SK-N-SH (cell line): ENCODE data around the gene ARHGEF28. TPM values are rescaled to one million over a fixed set of nuclear protein-coding genes. Genes with fewer than 3 reads are reported as not detected.

ENCODE experiments used
- CTCF ChIA-PET: fragments of 300-600, 350-600 bp; formaldehyde crosslinking; extraction: SDS; loops from one replicate; lab custom pipeline; 2021; lab: Yijun Ruan, JAX
- POLR2A ChIA-PET: fragments of 350-600 bp; sonication (Branson Sonifier 250); formaldehyde crosslinking; extraction: SDS; loops from one replicate; lab custom pipeline; 2020; ENCODE audit warnings: antibody characterized with exemption, inconsistent platforms; lab: Yijun Ruan, JAX
- DNase-seq: peaks from one replicate; pipeline ENCODE4 v3.0.0; 2012
- H2AFZ ChIP-seq: fragments of 200-600 bp; sonication (generic); 2 replicates; pipeline ENCODE4 v1.8.1; 2016; ENCODE audit warnings: antibody characterized with exemption, mild to moderate bottlenecking, low read depth
- H3F3A ChIP-seq: fragments of 200-600 bp; sonication (generic); replicated peaks from 2 replicates; pipeline ENCODE3; 2016; ENCODE audit warnings: antibody characterized with exemption, mild to moderate bottlenecking; ENCODE audit not compliant: insufficient read depth
- H3K27ac ChIP-seq, 2 experiments: fragments of 200-500 bp in 1 of 2; fragments of 200-600 bp in 1 of 2; sonication (Bioruptor generic) in 1 of 2; sonication (generic), shearing (Covaris generic) in 1 of 2; 2 replicates each; pipeline versions ENCODE4 v1.5.1 to v1.6.1; 2014 to 2016; ENCODE audit warnings: low read depth in 2 of 2, inconsistent platforms in 1 of 2, low read length in 1 of 2, mild to moderate bottlenecking in 1 of 2, mixed read lengths in 1 of 2
- H3K27me3 ChIP-seq: fragments of 200-600 bp; sonication (generic), shearing (Covaris generic); 2 replicates; pipeline ENCODE4 v1.6.1; 2016; ENCODE audit warnings: mixed run types; ENCODE audit not compliant: insufficient read depth
- H3K36me3 ChIP-seq, 2 experiments: fragments of 200-500 bp in 1 of 2; fragments of 200-600 bp in 1 of 2; sonication (Bioruptor generic) in 1 of 2; sonication (generic) in 1 of 2; replicated peaks in 1 of 2; 2 replicates each; pipeline versions ENCODE3 to v1.5.1; 2014 to 2016; ENCODE audit warnings: low read length in 1 of 2, mild to moderate bottlenecking in 1 of 2; ENCODE audit not compliant: insufficient read depth in 2 of 2, control insufficient read depth in 1 of 2
- H3K4me1 ChIP-seq, 2 experiments: fragments of 200-500 bp in 1 of 2; fragments of 200-600 bp in 1 of 2; sonication (Bioruptor generic) in 1 of 2; sonication (generic), shearing (Covaris generic) in 1 of 2; 2 replicates each; pipeline versions ENCODE4 v1.5.1 to v1.6.1; 2014 to 2016; ENCODE audit warnings: low read depth in 1 of 2, low read length in 1 of 2, mixed run types in 1 of 2; ENCODE audit not compliant: insufficient read depth in 2 of 2, control insufficient read depth in 1 of 2
- H3K4me2 ChIP-seq: fragments of 200-600 bp; sonication (generic), shearing (Covaris generic); 2 replicates; pipeline ENCODE4 v1.6.1; 2017; ENCODE audit warnings: mixed run types
- H3K4me3 ChIP-seq, 2 experiments: fragments of 200-500 bp in 1 of 2; fragments of 200-600 bp in 1 of 2; sonication (Bioruptor generic) in 1 of 2; sonication (generic), shearing (Covaris generic) in 1 of 2; 2 replicates each; pipeline versions ENCODE4 v1.5.1 to v1.8.1; 2014 to 2016; ENCODE audit warnings: low read depth in 2 of 2, inconsistent platforms in 1 of 2, low read length in 1 of 2, mild to moderate bottlenecking in 1 of 2, mixed read lengths in 1 of 2, moderate library complexity in 1 of 2
- H3K79me2 ChIP-seq: fragments of 200-600 bp; sonication (generic); 2 replicates; pipeline ENCODE4 v1.8.1; 2017; ENCODE audit warnings: mild to moderate bottlenecking; ENCODE audit not compliant: insufficient read depth
- H3K9ac ChIP-seq: fragments of 200-600 bp; sonication (generic); 2 replicates; pipeline ENCODE4 v1.6.1; 2017; ENCODE audit warnings: mixed run types
- H3K9me2 ChIP-seq: fragments of 200-600 bp; sonication (generic); 2 replicates; pipeline ENCODE4 v1.6.1; 2017; ENCODE audit warnings: mixed run types
- H3K9me3 ChIP-seq: fragments of 200-600 bp; sonication (generic); 2 replicates; pipeline ENCODE4 v1.6.1; 2017; ENCODE audit warnings: mixed run types, mild to moderate bottlenecking, moderate library complexity
- H4K20me1 ChIP-seq: fragments of 200-600 bp; sonication (generic); 2 replicates; pipeline ENCODE4 v1.6.1; 2017; ENCODE audit warnings: mild to moderate bottlenecking, mixed run types; ENCODE audit not compliant: insufficient read depth
- EP300 ChIP-seq, 2 experiments: IDR thresholded peaks; 2 replicates each; pipeline versions ENCODE4 v1.4.0 to v1.6.1; 2012; ENCODE audit warnings: borderline replicate concordance in 1 of 2, low read depth in 1 of 2, low read length in 1 of 2
- GABPA ChIP-seq: IDR thresholded peaks from 2 replicates; pipeline ENCODE4 v1.4.0; 2012; ENCODE audit warnings: low read depth, mild to moderate bottlenecking
- GATA2 ChIP-seq: sonication (generic); formaldehyde crosslinking; IDR thresholded peaks from 2 replicates; pipeline ENCODE4 v1.5.0; 2020; ENCODE audit warnings: mild to moderate bottlenecking, missing genetic modification reagents
- IRF3 ChIP-seq: fragments of 150-350 bp; IDR thresholded peaks from 2 replicates; pipeline ENCODE4 v1.6.1; 2016; ENCODE audit warnings: mild to moderate bottlenecking, low read depth, low read length
- MXI1 ChIP-seq: IDR thresholded peaks from 2 replicates; pipeline ENCODE4 v1.6.1; 2012; ENCODE audit warnings: mild to moderate bottlenecking, low read depth, low read length, improper control_type of control experiment
- YY1 ChIP-seq: IDR thresholded peaks from 2 replicates; pipeline ENCODE4 v1.4.0; 2012; ENCODE audit warnings: low read depth, mild to moderate bottlenecking
- ZBTB33 ChIP-seq: IDR thresholded peaks from 2 replicates; pipeline ENCODE4 v1.4.0; 2012; ENCODE audit warnings: low read depth, borderline replicate concordance
- WGBS: methylation state at CpG from one replicate; pipeline ENCODE4 v1.1.6; 2017; ENCODE audit warnings: low lambda C conversion rate; 5-methylcytosine and 5-hydroxymethylcytosine counted together
- polyA plus RNA-seq, 3 experiments: library from polyadenylated mRNA; depleted of rRNA; stranded (reverse); fragments of >200 nt; gene quantifications; 2 replicates each; pipeline ENCODE4 v1.2.3, GENCODE V29; 2012

ARHGEF28 gene
- polyA plus RNA-seq, 1 of the 3 experiments (the other 2 are of a cell fraction) = 4.2 TPM

GRCh38 chr5:73605223-73606087 is 20.5 kb upstream of the ARHGEF28 start (continued):
- no peak for TF ChIP-seq ZBTB33

GRCh38 chr5:73606206-73606753 is 19.7 kb upstream of the ARHGEF28 start:
- Histone ChIP-seq H2AFZ (no peak overlapping the region), H3K4me3 (no peak overlapping the region)

GRCh38 chr5:73607228-73607627 is 18.8 kb upstream of the ARHGEF28 start:
- Histone ChIP-seq H3K79me2 (no peaks in the 10 kb centered on the region), H4K20me1 (no peaks in the 10 kb centered on the region), H3K4me3 (no peak overlapping the region), H3K4me2 (no peak overlapping the region), H3K27me3 (no peaks in the 10 kb centered on the region), H2AFZ (no peak overlapping the region), H3K36me3 (no peaks in the 10 kb centered on the region), H3F3A (peaks cover 4% of the 10 kb centered on the region), H3K9me2 (no peaks in the 10 kb centered on the region), H3K4me1 (no peaks in the 10 kb centered on the region; a peak in 1 of 4 replicates), H3K9ac (no peak overlapping the region), H3K9me3 (no peaks in the 10 kb centered on the region), H3K27ac (no peak overlapping the region)
- CTCF ChIA-PET = no interaction called here
- no peak for DNase-seq
- POLR2A ChIA-PET = no interaction called here
- TF ChIP-seq EP300 (IDR thresholded peaks at IDR 0.05; ENCODE audit: borderline replicate concordance in 1 of 2, low read depth in 1 of 2, low read length in 1 of 2) (no peak), GABPA (no peak), MXI1 (no peak), YY1 (no peak), IRF3 (no peak), GATA2 (CRISPR knock-in tag) (no peak)

More at GRCh38 chr5:73606206-73606753, 19.7 kb upstream of the ARHGEF28 start:
- H3K79me2 ChIP-seq = no peaks in the 10 kb centered on the region
- ChIA-PET CTCF (interaction anchor here (0.9 to 1.0 kb wide), 2 partner anchors 15 to 185 kb away, joined by 3 read pairs; no protein-coding TSS in a partner anchor), POLR2A (no interaction called here)
- no peak for DNase-seq
- H3K4me2 ChIP-seq = no peak overlapping the region
- H3F3A ChIP-seq = peaks cover 4% of the 10 kb centered on the region
- no peak overlapping the region for H3K27ac ChIP-seq
- H3K4me1 ChIP-seq = no peaks in the 10 kb centered on the region; a peak in 1 of 4 replicates
- no peak overlapping the region for H3K9ac ChIP-seq
- H3K9me3 ChIP-seq = no peaks in the 10 kb centered on the region
- no peaks in the 10 kb centered on the region for H4K20me1 ChIP-seq
- no peak for TF ChIP-seq EP300 (IDR thresholded peaks at IDR 0.05; ENCODE audit: borderline replicate concordance in 1 of 2, low read depth in 1 of 2, low read length in 1 of 2)
- H3K36me3 ChIP-seq = no peaks in the 10 kb centered on the region
- H3K9me2 ChIP-seq = no peaks in the 10 kb centered on the region
- WGBS = 58% methylated on average over 3 of the region's 3 CpGs
- no peaks in the 10 kb centered on the region for H3K27me3 ChIP-seq
